ENCODE measurements around the gene FKBP3. TPM values are rescaled to one million over a fixed set of nuclear protein-coding genes. Genes with fewer than 3 reads are reported as not detected.
"Not testable (repeated sequence)": the region's sequence is repeated elsewhere in the genome, so short reads cannot be mapped to it uniquely, and the experiment has no call there.

The FKBP3 gene
- total and polyA plus RNA-seq, 2 of the 4 experiments (the other 2 are of a cell fraction) = 8.6 to 45.3 TPM

DNA sequence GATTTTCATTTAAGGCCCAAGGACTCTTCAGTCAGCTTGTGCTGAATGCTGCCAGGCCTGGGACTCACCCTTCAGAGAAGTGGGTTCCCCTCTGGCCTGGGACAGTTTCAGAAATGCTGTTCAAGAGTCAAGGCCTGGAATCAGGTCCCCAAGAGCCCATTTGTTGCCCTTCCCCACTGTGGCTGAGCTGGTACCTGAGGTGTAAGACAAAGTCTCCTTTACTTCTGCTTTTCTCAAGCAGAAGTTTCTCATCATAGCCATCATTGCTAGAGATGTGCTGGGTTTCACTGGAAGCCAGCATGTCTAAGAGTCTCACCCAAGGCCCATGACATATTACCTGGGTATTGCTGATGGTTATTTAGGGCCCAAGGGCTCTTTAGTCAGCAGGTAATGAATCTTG lies 10.4 kb upstream of the FKBP3 start:
- no peak overlapping the region for H4K8ac ChIP-seq (ENCODE audit: low read depth in 2 of 2, low read length in 2 of 2)
- H2BK15ac ChIP-seq (ENCODE audit: low read depth, low read length) = no peak overlapping the region
- ChIA-PET CTCF (no interaction called here), POLR2A (ENCODE audit: unreplicated experiment) (no interaction called here)
- H2BK120ac ChIP-seq (ENCODE audit: low read depth, low read length) = no peak overlapping the region
- dilution Hi-C loops (cut with HindIII; ENCODE audit: low sequenced_read_pairs, unreplicated experiment) = no loop called here
- peaks cover 8% of the 10 kb centered on the region for H3K9me1 ChIP-seq (ENCODE audit: insufficient read depth, low read length)
- in situ Hi-C loops (cut with MboI; ENCODE audit: low sequenced_read_pairs) = no loop called here
- H2BK20ac ChIP-seq (ENCODE audit: low read depth, low read length) = no peak overlapping the region
- no peak overlapping the region for H3K4ac ChIP-seq (ENCODE audit: low read depth, low read length)
- H4K20me1 ChIP-seq (ENCODE audit: insufficient read depth, low read length) = no peaks in the 10 kb centered on the region
- no peak overlapping the region for H4K5ac ChIP-seq (ENCODE audit: low read depth, low read length)
- no peak overlapping the region for H2BK5ac ChIP-seq (ENCODE audit: low read depth, low read length, poor library complexity, severe bottlenecking)
- H3K9me3 ChIP-seq (ENCODE audit: control insufficient read depth, insufficient read depth, low read length) = no peaks in the 10 kb centered on the region
- H3K9ac ChIP-seq (ENCODE audit: low read depth, low read length) = no peak overlapping the region
- no peak overlapping the region for H3K27ac ChIP-seq (ENCODE audit: insufficient read depth, low read length)
- no peak overlapping the region for H3K14ac ChIP-seq (replicated peaks; ENCODE audit: low read depth, low read length)
- H4K91ac ChIP-seq (ENCODE audit: insufficient read depth, low read depth, low read length) = no peak overlapping the region
- H3K56ac ChIP-seq (ENCODE audit: extremely low read depth, insufficient read depth, low read length) = no peak overlapping the region
- intact Hi-C loops (cut with micrococcal nuclease) = no loop called here
- ATAC-seq (ENCODE audit: low read depth) (no peak), DNase-seq (no peak)
- H3K23ac ChIP-seq (ENCODE audit: low read depth, low read length) = no peak overlapping the region
- H2AK5ac ChIP-seq (ENCODE audit: low read depth, low read length) = no peak overlapping the region
- no peak overlapping the region for H3K4me2 ChIP-seq (ENCODE audit: low read depth, low read length)
- H3K4me3 ChIP-seq (ENCODE audit: insufficient read depth, low read depth, low read length) = no peak overlapping the region
- H3K4me1 ChIP-seq (ENCODE audit: control insufficient read depth, insufficient read depth, low read length) = no peaks in the 10 kb centered on the region
- TF ChIP-seq MAFK (IDR thresholded peaks at IDR 0.05; ENCODE audit: low read depth, low read length) (no peak), USF2 (IDR thresholded peaks at IDR 0.05; ENCODE audit: low read depth, low read length) (no peak), POLR2A (IDR thresholded peaks at IDR 0.05; ENCODE audit: low read depth, low read length) (no peak), RCOR1 (IDR thresholded peaks at IDR 0.05; ENCODE audit: insufficient replicate concordance, low read length) (no peak)
- H3K79me1 ChIP-seq (ENCODE audit: low read depth in 1 of 2, low read length in 2 of 2) = peaks cover 8 to 13% of the 10 kb centered on the region in 2 experiments; a peak in 3 of 4 replicates
- no peak overlapping the region for H2AFZ ChIP-seq (replicated peaks; ENCODE audit: low read length, poor library complexity)
- H3K18ac ChIP-seq (ENCODE audit: low read depth, low read length) = no peak overlapping the region
- H3K27me3 ChIP-seq (ENCODE audit: control insufficient read depth, insufficient read depth, low read length) = no peaks in the 10 kb centered on the region
- no peaks in the 10 kb centered on the region for H3K36me3 ChIP-seq (ENCODE audit: control insufficient read depth, insufficient read depth, low read length)
- no peak overlapping the region for H2AK9ac ChIP-seq (replicated peaks; ENCODE audit: low read depth, low read length, poor library complexity)
- no TSS peak for BruUV-seq (replicated peaks)

GRCh38 chr14:45142083-45142482 lies 7.8 kb upstream of the FKBP3 start:
- DNase-seq; H4K8ac ChIP-seq (ENCODE audit: low read depth in 2 of 2, low read length in 2 of 2); H3K36me3 ChIP-seq (ENCODE audit: control insufficient read depth, insufficient read depth, low read length); H3K56ac ChIP-seq (ENCODE audit: extremely low read depth, insufficient read depth, low read length); BruUV-seq (replicated peaks); H2AK5ac ChIP-seq (ENCODE audit: low read depth, low read length); H3K9me1 ChIP-seq (ENCODE audit: insufficient read depth, low read length); H4K5ac ChIP-seq (ENCODE audit: low read depth, low read length); CTCF ChIA-PET; in situ Hi-C loops (cut with MboI; ENCODE audit: low sequenced_read_pairs); H3K4me1 ChIP-seq (ENCODE audit: control insufficient read depth, insufficient read depth, low read length); H3K18ac ChIP-seq (ENCODE audit: low read depth, low read length); H3K27ac ChIP-seq (ENCODE audit: insufficient read depth, low read length); H2AFZ ChIP-seq (replicated peaks; ENCODE audit: low read length, poor library complexity); H4K91ac ChIP-seq (ENCODE audit: insufficient read depth, low read depth, low read length); H2BK120ac ChIP-seq (ENCODE audit: low read depth, low read length); H3K4ac ChIP-seq (ENCODE audit: low read depth, low read length); H2BK5ac ChIP-seq (ENCODE audit: low read depth, low read length, poor library complexity, severe bottlenecking); H3K14ac ChIP-seq (replicated peaks; ENCODE audit: low read depth, low read length); H3K9ac ChIP-seq (ENCODE audit: low read depth, low read length); H3K23ac ChIP-seq (ENCODE audit: low read depth, low read length); H3K27me3 ChIP-seq (ENCODE audit: control insufficient read depth, insufficient read depth, low read length); intact Hi-C loops (cut with micrococcal nuclease); POLR2A ChIA-PET (ENCODE audit: unreplicated experiment); H4K20me1 ChIP-seq (ENCODE audit: insufficient read depth, low read length); H3K4me3 ChIP-seq (ENCODE audit: insufficient read depth, low read depth, low read length); ATAC-seq (ENCODE audit: low read depth); H3K4me2 ChIP-seq (ENCODE audit: low read depth, low read length); H2BK20ac ChIP-seq (ENCODE audit: low read depth, low read length); H2BK15ac ChIP-seq (ENCODE audit: low read depth, low read length); dilution Hi-C loops (cut with HindIII; ENCODE audit: low sequenced_read_pairs, unreplicated experiment); H2AK9ac ChIP-seq (replicated peaks; ENCODE audit: low read depth, low read length, poor library complexity); H3K9me3 ChIP-seq (ENCODE audit: control insufficient read depth, insufficient read depth, low read length): not testable (repeated sequence)
- 100% methylated on average over 1 of the region's 8 CpGs; no CpG with 5 or more reads in 1 of the 2 experiments for WGBS, 2 experiments (ENCODE audit: extremely low coverage in 2 of 2, insufficient read length in 1 of 2)
- peaks cover 6 to 21% of the 10 kb centered on the region in 2 experiments; a peak in 3 of 4 replicates for H3K79me1 ChIP-seq (ENCODE audit: low read depth in 1 of 2, low read length in 2 of 2)
